Fibroblast of mammary gland (primary cell): Measurements from ENCODE around the gene LINC01488.

Source experiments
- DNase-seq: peaks from one replicate; pipeline ENCODE4 v3.0.0-alpha.2; 2010; ENCODE audit warnings: low read depth
- H3K4me3 ChIP-seq: 2 replicates; pipeline ENCODE4 v1.5.1; 2011; ENCODE audit warnings: low read depth, mild to moderate bottlenecking, low read length, moderate library complexity; ENCODE audit not compliant: control insufficient read depth
- TF ChIP-seq, protein P1 (sequence below): conservative IDR thresholded peaks from 2 replicates; pipeline ENCODE4 v1.5.1; 2011; ENCODE audit warnings: low read depth, low read length, inconsistent platforms; ENCODE audit not compliant: control insufficient read depth, insufficient read depth

Gene LINC01488

DNA sequence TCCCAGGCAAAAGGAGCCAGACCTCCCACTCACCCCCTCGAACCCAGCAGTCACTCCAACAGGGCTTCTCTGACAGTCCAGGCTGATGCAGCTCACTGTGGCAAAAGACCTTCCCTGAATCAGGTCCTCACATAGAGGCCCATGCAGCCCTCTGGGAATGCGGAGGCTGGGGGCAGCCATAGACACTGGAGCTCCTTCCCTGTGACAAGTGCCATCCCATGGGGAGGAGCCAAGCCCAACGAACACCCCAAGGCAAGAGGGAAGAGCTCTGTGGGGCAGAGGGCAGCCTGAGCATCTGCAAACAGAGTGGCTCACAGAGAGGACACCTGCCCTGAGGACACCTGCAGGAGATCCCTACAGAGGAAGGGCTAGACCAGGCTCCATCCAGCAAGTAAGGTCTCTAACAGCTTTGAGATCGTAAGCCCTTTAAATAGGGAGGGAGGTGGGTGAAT lies at the start of gene LINC01488:
LINC01488 (plus strand) TSS at position 271 of the 452 bp plus-strand sequence.
- no peak within 1 kb of the TSS for H3K4me3 ChIP-seq
- no peak for DNase-seq
- TF ChIP-seq, protein P1, sequence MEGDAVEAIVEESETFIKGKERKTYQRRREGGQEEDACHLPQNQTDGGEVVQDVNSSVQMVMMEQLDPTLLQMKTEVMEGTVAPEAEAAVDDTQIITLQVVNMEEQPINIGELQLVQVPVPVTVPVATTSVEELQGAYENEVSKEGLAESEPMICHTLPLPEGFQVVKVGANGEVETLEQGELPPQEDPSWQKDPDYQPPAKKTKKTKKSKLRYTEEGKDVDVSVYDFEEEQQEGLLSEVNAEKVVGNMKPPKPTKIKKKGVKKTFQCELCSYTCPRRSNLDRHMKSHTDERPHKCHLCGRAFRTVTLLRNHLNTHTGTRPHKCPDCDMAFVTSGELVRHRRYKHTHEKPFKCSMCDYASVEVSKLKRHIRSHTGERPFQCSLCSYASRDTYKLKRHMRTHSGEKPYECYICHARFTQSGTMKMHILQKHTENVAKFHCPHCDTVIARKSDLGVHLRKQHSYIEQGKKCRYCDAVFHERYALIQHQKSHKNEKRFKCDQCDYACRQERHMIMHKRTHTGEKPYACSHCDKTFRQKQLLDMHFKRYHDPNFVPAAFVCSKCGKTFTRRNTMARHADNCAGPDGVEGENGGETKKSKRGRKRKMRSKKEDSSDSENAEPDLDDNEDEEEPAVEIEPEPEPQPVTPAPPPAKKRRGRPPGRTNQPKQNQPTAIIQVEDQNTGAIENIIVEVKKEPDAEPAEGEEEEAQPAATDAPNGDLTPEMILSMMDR, result no peak

DNA sequence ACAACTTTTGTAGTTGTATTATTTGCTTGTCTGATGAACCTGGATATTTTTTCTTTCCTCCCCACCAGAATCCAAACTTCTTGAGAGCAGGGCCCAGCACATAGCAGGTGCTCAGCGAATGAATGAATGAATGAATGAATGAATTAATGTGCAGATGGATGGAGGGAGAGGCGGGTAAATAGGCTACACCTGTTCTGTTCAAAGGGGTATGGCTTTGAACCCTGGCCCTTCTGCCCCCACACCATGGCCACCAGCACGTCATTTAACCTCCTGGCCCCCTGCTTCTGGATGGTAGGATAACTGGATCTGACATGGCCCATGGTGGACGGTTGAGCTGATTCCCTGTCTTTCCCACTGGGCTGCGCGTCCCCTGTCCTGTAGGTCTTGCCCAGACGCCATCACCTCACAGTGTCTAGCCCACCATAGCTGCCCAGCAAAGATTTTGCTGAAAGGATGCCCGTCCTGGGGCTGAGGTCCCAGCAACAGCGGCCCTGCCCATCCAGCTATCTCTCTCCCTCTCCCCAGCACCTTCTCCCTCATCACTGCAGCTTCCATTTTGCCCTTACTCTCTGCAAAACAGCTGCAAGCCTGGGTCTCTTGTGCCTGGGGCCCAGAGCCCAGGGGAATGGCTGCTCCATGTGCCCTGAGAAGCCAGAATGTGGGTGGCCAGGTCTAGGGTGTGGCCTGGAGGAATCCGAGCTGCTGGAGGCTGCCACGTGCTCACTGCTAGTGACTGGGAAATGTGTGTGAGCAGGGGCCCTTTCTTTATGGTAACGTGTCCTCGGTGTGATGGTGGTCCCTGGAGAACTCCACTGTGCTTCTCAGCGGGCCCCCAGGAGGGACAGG lies 49.3 kb upstream of the LINC01488 start:
- TF ChIP-seq, protein P1, result no peak
- no peak for DNase-seq
- no peak overlapping the region for H3K4me3 ChIP-seq

DNA sequence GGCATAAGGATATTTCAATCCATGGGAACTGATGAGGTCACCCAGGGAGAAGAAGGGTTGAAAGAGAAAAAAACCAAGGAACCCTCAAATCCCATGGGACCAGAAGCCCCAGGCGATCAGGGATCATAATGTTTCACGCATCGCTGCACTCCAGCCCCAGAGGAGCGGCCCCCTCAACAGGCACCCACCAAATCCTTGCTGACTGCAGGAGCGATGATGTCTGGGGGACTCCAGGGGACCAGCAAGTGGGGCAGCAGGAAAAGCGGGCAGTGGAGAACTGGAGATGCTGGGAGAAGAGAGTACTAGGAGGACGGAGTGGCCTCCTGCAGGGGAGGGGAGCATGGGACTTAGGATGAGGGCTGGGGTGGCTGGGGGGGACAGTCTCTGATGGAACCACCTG lies 47.7 kb upstream of the LINC01488 start:
- TF ChIP-seq, protein P1, result no peak
- H3K4me3 ChIP-seq, result no peak overlapping the region
- no peak for DNase-seq

DNA sequence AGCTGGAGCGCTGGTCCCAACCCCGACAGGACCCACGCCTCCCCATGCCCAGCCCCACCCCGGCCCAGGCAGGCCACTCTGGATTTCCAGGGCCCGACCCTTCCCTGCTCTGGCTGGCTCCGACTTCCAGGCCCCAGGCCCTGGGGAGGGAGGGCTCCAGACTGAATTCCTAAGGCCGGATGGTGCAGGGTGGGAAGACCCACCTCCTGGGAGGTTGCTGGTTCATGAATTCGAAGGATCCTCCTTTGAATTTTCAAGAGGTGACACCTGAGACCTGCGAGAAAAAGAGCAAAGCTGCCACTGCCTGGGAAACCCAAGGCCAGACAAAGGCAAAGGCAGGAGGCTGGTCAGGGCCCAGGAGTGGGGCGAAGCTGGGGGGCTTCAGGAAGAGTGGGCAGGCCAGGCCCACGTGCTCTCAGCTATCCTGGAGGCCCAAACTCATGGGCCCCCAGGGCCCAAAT lies 47.0 kb upstream of the LINC01488 start:
- no peak for DNase-seq
- H3K4me3 ChIP-seq, result no peak overlapping the region
- TF ChIP-seq, protein P1, result no peak

DNA sequence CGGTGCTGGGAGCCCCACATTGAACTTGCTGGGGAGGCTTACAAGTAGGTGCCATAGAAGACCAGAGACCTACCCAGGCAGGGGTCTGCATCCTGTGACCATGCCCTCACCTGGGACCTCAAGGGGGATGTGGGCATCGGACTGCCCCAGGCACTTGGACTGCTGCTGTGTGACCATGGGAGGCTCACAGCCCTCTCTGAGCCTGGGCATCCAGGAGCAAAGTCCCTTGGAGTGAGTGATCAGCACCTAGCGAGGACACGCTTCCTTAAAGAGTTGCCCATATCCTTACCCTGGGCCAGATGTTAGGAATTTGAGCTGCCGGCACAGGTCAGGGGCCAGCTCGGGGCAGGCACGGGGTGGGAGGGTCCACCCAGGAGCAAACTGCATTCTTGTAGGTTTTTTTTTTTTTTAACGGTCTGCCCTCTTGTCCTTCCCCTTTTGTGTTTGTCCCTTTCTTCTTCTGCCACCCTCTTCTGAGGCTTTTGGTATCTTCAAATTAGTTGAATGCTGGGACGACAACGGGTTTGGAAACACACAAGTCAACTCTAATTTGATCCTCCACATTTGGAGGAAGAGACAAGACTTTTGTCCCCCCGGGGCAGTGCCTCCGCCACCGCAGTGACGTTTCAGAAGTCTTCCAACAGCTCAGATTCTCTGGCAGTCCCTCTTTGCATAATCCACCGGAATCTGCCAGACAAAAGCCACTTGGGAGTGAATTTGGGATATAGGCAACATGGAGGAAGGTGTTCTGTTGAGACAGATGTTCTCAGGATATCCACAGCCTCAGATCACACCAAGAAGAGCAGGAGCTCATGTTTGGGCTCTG lies 46.1 kb upstream of the LINC01488 start:
- DNase-seq, result no peak
- TF ChIP-seq, protein P1, result no peak
- no peak overlapping the region for H3K4me3 ChIP-seq

DNA sequence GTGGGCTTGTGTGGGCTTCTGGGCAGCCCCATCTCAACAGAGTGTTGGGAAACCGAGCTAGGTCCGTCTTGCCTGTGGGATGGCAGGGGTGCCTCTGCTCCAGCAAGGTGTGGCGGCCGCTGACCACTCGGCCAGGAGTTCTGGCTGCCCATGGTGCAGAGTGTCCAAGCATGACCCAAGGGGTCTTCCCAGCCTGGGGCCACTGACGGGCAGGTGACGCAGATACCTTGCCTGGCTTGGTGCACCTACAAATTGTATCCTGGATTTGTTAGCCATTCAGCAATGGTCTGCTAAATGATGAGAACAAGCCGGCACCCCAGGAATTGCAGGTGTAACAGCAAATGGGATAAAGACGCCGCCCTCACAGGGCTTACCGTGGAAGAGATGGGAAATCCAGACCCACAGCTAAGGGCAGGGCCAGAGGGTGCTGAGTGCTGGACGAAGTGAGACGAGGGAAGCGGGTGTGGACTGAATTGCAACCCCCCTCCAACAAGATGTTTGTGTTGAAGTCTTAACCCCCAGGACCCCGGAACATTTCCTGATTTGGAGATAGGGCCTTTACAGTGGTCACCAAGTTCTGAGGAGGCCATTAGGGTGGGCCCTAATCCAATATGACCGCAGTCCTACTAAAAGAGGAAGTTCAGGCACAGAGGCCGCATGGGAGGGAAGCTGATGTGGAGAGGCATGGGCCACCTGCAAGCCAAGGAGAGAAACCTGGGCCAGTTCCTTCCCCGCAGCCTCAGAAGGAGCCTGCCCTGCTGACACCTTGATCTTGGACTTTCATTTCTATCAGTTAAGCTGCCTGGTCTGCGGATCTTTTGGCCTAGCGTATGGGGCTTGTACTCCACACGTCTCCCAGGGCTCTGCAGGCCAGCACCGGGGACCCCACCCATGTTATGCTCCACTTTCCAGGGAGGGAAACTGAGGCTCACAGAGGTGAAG lies 45.2 kb upstream of the LINC01488 start:
- TF ChIP-seq, protein P1, result no peak
- no peak for DNase-seq
- no peak overlapping the region for H3K4me3 ChIP-seq
